Measurements from ENCODE around the gene TAF1A. TPM values are rescaled to one million over a fixed set of nuclear protein-coding genes. Genes with fewer than 3 reads are reported as not detected.
"Not testable (repeated sequence)": the region's sequence is repeated elsewhere in the genome, so short reads cannot be mapped to it uniquely, and the experiment has no call there.

The TAF1A gene
- total RNA-seq, 2 experiments from 2014 or later, result 10.5 to 11.8 TPM

DNA sequence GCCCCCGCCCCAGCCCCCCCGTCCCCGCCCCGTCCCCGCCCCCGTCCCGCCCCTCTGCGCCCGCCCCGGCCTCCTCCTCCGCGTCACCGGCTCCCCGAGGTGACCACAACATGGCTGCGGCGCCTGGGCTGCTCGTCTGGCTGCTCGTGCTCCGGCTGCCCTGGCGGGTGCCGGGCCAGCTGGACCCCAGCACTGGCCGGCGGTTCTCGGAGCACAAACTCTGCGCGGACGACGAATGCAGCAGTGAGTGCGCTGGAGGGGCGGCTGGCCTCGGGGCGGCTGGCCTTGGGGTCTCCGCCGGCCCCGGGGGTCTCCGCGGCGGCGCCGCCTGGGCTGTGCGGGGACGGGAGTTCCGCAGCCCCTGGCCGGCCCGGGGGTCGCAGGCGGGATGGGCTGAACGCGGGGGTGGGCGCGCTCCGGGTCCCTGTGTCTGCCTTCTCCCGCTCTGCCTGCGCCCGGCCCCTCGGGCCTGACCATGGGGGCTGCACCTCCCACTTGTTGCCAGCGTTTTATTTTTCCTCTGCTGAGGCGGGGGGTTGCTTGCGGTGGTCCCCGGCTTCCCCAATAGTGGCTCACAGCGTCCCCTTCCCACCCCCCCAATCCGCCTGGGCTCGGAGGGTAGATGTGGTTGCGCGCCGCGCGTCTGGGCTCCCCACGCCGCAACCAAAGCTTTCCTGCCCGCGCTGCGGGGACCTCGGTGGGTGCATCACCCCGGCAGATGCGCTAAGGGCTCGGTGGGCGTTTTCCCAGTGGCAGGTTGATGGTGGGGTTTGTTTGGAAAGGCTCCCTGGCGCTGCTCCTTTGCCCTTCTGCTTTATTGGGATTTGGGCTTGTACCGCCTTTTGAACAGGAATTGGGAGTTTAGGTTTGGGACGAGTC is 28.5 kb upstream of the TAF1A start, which contains the start of gene MIA3:
Gene MIA3 (plus strand): TSS at position 97 of the 879 bp plus-strand sequence. CDS start 14 bp downstream, at position 111.
- CTCF ChIA-PET, result interaction anchor here (1.0 to 1.1 kb wide), 2 partner anchors 9 to 16 kb away, joined by 3 to 6 read pairs; no protein-coding TSS in a partner anchor
- peak; percentile 63 for ATAC-seq
- peak; percentile 88 for DNase-seq
- peaks cover 11% of the 10 kb centered on the region for H3K36me3 Mint-ChIP-seq
- H3K27me3 Mint-ChIP-seq, result peaks cover 20% of the 10 kb centered on the region
- peaks cover 35% of the 10 kb centered on the region for H3K4me1 Mint-ChIP-seq
- peak within 1 kb of the TSS; percentile 78 for H3K4me3 Mint-ChIP-seq
- peak within 1 kb of the TSS; percentile 85 for H3K27ac Mint-ChIP-seq
- H3K9me3 Mint-ChIP-seq (ENCODE audit: low read depth), result no peaks in the 10 kb centered on the region

DNA sequence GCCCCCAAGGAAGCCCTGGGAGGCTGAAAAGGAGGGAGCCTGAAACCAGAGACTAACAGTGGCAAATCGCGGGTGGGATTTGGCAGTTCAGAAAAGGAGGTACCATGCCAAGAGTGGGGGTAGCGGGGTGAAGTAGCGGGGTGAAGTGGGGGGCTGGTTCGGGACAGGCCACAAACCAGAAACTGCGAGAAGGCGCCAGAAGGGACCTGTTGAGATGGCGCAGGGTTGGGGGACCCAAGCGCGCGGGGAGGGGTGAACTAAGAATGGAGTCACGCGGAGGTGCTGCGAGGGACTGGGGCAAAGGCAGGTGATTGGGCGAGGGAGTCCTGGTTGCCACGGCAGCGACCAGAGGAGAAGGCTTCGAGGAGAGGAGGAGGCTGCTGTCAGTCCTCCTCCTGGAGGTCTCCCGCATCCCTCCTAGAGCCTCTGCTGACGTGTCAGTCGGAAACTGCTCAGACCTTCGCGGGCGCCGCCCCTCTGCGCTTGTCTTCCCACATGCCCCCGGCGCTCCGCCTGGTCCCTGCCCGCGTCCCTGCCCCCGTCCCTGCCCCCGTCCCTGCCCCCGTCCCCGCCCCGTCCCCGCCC is 27.7 kb upstream of the TAF1A start:
- Mint-ChIP-seq H3K27me3 (peaks cover 28% of the 10 kb centered on the region), H3K4me3 (peak overlapping the region; percentile 78), H3K4me1 (peaks cover 32% of the 10 kb centered on the region), H3K9me3 (ENCODE audit: low read depth) (no peaks in the 10 kb centered on the region), H3K27ac (peak overlapping the region; percentile 85), H3K36me3 (peaks cover 5% of the 10 kb centered on the region)
- CTCF ChIA-PET, result interaction anchor here (0.9 to 1.3 kb wide), 3 partner anchors 10 to 153 kb away, joined by 3 read pairs; no protein-coding TSS in a partner anchor
- peak; percentile 96 for DNase-seq
- ATAC-seq, result peak; percentile 97

DNA sequence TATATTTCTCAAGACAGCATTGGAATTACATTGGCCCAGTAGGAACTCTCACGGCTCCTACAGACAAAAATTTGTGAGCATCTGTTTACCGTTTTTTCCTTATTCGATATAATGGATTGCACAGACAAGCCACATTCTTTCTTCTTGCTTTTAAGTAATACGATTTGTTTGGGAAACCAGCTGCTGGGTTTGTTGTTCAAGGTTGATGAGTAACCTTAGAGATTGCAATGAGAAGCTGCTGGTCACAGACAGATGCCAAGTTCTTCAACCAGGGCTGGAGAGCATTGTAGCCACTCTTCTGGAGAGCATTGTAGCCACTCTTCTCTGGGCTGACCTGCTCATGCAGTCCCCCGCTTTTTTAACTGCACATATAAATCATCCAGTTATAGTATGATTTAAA is 26.8 kb upstream of the TAF1A start:
- CTCF ChIA-PET, result interaction anchor here (0.9 to 1.3 kb wide), 2 partner anchors 18 to 152 kb away, joined by 3 read pairs; no protein-coding TSS in a partner anchor
- Mint-ChIP-seq H3K27ac (peak overlapping the region; percentile 20), H3K27me3 (peaks cover 29% of the 10 kb centered on the region), H3K4me3 (peak overlapping the region; percentile 15), H3K4me1 (peaks cover 32% of the 10 kb centered on the region), H3K9me3 (ENCODE audit: low read depth) (no peaks in the 10 kb centered on the region), H3K36me3 (peaks cover 5% of the 10 kb centered on the region)
- no peak for DNase-seq
- no peak for ATAC-seq

DNA sequence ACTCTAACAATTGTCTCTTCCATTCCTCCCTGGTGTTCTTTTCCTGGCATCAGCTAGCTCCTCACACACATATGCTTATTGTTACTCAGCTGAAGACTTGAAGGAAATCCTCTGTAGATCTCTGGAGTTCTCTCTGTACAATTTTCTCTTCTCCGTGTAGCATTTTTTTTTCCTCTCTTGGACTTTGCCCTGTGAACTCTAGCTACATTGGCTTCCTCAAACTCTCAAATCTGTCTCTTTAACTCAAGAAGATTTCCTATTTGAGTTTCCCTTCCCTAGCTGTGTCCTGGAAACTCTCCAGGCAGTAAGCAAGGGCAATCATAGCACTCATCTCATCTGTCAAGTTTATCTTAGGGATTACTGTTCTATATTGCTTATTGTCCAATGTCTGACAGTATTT is 23.9 kb upstream of the TAF1A start:
- no peak overlapping the region for H3K4me3 Mint-ChIP-seq
- DNase-seq (no peak), ATAC-seq (no peak)
- CTCF ChIA-PET, result interaction anchor here (0.6 kb wide), 1 partner anchor 14 kb away, joined by 3 read pairs; no protein-coding TSS in a partner anchor
- H3K27ac Mint-ChIP-seq, result no peak overlapping the region
- peaks cover 40% of the 10 kb centered on the region for H3K27me3 Mint-ChIP-seq
- no peaks in the 10 kb centered on the region for H3K9me3 Mint-ChIP-seq (ENCODE audit: low read depth)
- H3K4me1 Mint-ChIP-seq, result peaks cover 7% of the 10 kb centered on the region
- peaks cover 1% of the 10 kb centered on the region for H3K36me3 Mint-ChIP-seq

DNA sequence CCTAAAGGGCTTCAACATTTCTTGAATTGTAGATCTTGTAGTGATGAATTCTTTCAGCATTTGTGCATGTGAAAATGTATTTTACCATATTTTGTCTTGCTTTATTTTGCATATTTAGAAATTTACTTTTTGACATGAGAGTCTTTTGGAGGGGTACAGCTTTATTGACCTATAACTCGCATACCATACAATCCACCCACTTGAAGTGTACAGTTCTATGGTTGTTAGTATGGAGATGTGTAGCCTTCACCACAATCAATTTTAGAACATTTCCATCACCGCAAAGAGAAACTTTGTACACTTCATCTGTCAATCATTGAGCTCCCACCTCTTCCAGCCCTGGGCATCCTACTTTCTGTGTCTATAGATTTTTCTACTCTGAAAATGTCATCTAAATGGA is 21.0 kb upstream of the TAF1A start:
- Mint-ChIP-seq H3K27me3 (peaks cover 36% of the 10 kb centered on the region), H3K4me3 (no peak overlapping the region), H3K4me1 (no peaks in the 10 kb centered on the region), H3K36me3 (peaks cover 1% of the 10 kb centered on the region), H3K27ac (no peak overlapping the region), H3K9me3 (ENCODE audit: low read depth) (no peaks in the 10 kb centered on the region)
- ATAC-seq, result no peak
- DNase-seq, result no peak
- CTCF ChIA-PET, result interaction anchor here (2.3 kb wide), 1 partner anchor 23 kb away, joined by 5 read pairs; no protein-coding TSS in a partner anchor

DNA sequence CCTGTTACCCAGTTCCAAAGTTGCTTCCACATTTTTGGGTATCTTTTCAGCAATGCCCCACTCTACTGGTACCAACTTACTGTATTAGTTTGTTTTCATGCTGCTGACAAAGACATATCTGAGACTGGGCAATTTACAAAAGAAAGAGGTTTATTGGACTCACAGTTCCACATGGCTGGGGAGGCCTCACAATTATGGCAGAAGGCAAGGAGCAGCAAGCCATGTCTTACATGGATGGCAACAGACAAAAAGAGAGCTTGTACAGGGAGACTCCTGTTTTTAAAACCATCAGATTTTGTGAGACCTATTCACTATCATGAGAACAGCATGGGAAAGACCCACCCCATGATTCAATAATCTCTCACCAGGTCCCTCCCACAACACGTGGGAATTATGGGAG is 19.4 kb upstream of the TAF1A start:
- ATAC-seq; H3K36me3 Mint-ChIP-seq; H3K9me3 Mint-ChIP-seq (ENCODE audit: low read depth); CTCF ChIA-PET; H3K4me3 Mint-ChIP-seq; H3K27ac Mint-ChIP-seq; H3K4me1 Mint-ChIP-seq; DNase-seq: not testable (repeated sequence)
- H3K27me3 Mint-ChIP-seq, result peaks cover 30% of the 10 kb centered on the region

DNA sequence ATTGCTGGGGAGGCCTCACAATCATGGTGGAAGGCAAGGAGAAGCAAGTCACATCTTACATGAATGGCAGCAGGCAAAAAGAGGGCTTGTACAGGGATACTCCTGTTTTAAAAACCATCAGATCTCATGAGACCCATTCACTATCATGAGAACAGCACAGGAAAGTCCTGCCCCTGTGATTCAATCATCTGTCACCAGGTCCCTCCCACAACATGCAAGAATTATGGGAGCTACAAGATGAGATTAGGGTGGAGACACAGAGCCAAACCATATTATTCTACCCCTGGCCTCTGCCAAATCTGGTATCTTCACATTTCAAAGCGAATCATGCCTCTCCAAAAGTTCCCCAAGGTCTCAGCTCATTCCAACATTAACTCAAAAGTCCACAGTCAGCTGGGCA is 17.0 kb upstream of the TAF1A start:
- H3K9me3 Mint-ChIP-seq (ENCODE audit: low read depth), result no peaks in the 10 kb centered on the region
- no peak overlapping the region for H3K4me3 Mint-ChIP-seq
- CTCF ChIA-PET, result interaction anchor here (0.7 kb wide), 1 partner anchor 142 kb away, joined by 3 read pairs; no protein-coding TSS in a partner anchor
- no peak for ATAC-seq
- DNase-seq, result no peak
- no peak overlapping the region for H3K27ac Mint-ChIP-seq
- peaks cover 1% of the 10 kb centered on the region for H3K36me3 Mint-ChIP-seq
- H3K4me1 Mint-ChIP-seq, result no peaks in the 10 kb centered on the region
- H3K27me3 Mint-ChIP-seq, result peaks cover 16% of the 10 kb centered on the region

DNA sequence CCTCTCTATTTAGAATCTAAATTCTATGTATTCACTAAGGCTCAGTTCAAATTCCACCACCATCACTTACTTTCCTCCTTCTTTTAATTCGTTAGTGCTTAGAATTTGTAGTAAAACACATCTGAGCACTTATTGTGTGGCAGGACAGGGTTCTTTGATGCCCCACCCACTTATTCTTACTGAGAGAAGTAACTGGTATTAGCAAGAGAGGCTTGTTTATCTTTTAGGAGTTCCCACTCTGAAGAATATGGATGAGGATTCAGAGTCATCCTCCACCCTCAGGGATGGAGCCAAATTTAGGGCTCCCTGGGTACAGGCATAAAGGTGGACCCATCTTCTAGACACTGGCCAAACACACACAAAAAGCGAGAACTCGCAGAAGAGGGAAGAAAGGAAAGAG is 11.5 kb upstream of the TAF1A start:
- H3K4me1 Mint-ChIP-seq, result no peaks in the 10 kb centered on the region
- ATAC-seq, result no peak
- peaks cover 4% of the 10 kb centered on the region for H3K27me3 Mint-ChIP-seq

DNA sequence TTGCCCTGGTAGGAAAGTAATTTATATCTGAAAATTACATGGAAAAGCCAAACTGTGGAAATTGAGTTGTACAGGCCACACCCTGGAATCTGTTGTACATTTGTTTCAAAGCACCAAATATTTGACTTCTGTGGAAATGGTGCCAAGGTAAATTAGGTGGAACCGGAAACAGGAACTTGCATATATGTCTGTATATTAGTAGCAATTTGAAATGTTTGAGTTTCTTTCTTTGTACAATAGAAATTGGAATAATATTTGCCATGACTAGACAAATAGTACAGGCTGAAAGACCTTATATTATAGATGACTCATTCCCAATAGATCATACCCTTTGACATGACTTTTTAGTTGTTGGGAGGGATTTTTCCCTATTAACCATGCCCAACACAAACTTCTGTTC is 10.5 kb upstream of the TAF1A start:
- ATAC-seq (no peak), DNase-seq (no peak)
- Mint-ChIP-seq H3K9me3 (ENCODE audit: low read depth) (no peaks in the 10 kb centered on the region), H3K36me3 (no peaks in the 10 kb centered on the region), H3K27ac (no peak overlapping the region), H3K4me3 (no peak overlapping the region), H3K4me1 (no peaks in the 10 kb centered on the region), H3K27me3 (peaks cover 4% of the 10 kb centered on the region)
- CTCF ChIA-PET, result interaction anchor here (1.0 kb wide), 1 partner anchor 34 kb away, joined by 3 read pairs; no protein-coding TSS in a partner anchor

More for the DNA sequence above, 11.5 kb upstream of the TAF1A start:
- H3K36me3 Mint-ChIP-seq, result no peaks in the 10 kb centered on the region
- no peaks in the 10 kb centered on the region for H3K9me3 Mint-ChIP-seq (ENCODE audit: low read depth)
- no peak overlapping the region for H3K27ac Mint-ChIP-seq
- no peak for DNase-seq
- no peak overlapping the region for H3K4me3 Mint-ChIP-seq
- CTCF ChIA-PET, result no interaction called here

DNA sequence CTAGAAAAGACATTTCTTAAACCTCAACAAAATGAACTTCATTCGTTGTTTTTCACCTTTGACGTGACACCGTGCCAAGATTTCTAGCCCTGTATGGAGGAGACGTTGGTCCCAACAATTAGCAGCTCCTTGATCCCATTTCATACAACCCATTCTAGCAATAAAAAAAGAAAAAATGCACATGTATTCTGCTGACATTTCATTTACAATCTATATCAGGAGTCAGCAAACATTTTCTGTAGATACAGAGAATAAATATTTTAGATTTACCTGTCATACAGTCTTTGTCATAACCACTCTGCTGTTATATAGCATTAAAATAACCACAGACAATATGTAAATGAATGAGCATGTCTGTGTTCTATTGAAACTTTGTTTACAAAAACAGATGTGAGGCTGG is 7.0 kb upstream of the TAF1A start:
- H3K27me3 Mint-ChIP-seq, result no peaks in the 10 kb centered on the region
- DNase-seq (no peak), ATAC-seq (no peak)
- no peak overlapping the region for H3K4me3 Mint-ChIP-seq
- H3K9me3 Mint-ChIP-seq (ENCODE audit: low read depth), result no peaks in the 10 kb centered on the region
- H3K36me3 Mint-ChIP-seq, result no peaks in the 10 kb centered on the region
- H3K4me1 Mint-ChIP-seq, result no peaks in the 10 kb centered on the region
- no peak overlapping the region for H3K27ac Mint-ChIP-seq
- CTCF ChIA-PET, result no interaction called here

DNA sequence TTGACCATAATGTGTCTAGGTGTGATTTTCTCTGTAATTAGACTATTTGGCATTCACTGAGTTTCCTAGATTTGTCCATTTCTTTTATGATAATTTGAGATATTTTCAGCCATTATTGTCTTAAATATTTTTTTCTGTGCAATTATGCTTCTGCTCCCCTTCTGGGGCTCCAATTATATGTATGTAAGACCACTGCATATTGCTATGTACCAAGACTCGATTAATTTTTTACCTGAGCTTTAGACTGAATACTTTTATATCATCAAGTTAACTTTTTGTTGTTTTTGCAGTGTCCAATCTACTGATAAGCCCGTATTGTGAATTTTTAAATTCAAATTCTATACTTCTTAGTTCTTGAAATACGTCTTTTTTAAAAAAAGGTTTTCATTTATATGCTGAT is 5.1 kb upstream of the TAF1A start:
- ATAC-seq (no peak), DNase-seq (no peak)
- H3K4me3 Mint-ChIP-seq, result no peak overlapping the region
- H3K36me3 Mint-ChIP-seq, result no peaks in the 10 kb centered on the region
- H3K27ac Mint-ChIP-seq, result no peak overlapping the region
- no peaks in the 10 kb centered on the region for H3K27me3 Mint-ChIP-seq
- CTCF ChIA-PET, result interaction anchor here (1.3 kb wide), 1 partner anchor 11 kb away, joined by 4 read pairs; no protein-coding TSS in a partner anchor
- H3K4me1 Mint-ChIP-seq, result peaks cover 9% of the 10 kb centered on the region
- no peaks in the 10 kb centered on the region for H3K9me3 Mint-ChIP-seq (ENCODE audit: low read depth)

DNA sequence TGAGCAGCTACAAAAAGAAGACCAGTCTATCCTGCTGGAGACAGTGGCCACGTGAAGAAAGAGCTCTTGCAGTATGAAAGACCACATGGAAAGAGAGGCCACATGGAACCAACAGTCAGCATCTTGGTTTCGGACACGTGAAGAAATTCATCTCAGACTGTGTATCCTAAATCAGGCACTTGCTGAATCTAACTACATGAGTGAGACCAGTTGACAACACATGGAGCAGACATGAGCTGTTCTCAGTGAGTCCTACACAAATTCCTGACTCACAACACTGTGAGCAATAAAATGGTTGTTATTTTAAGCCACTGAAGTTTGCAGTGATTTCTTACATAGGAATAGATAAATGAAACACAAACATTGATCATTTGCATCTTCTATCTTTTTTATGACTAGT is 2.4 kb upstream of the TAF1A start:
- Mint-ChIP-seq H3K27me3 (no peaks in the 10 kb centered on the region), H3K27ac (no peak overlapping the region), H3K36me3 (peaks cover 13% of the 10 kb centered on the region), H3K9me3 (ENCODE audit: low read depth) (no peaks in the 10 kb centered on the region), H3K4me3 (no peak overlapping the region), H3K4me1 (peaks cover 30% of the 10 kb centered on the region)
- DNase-seq, result no peak
- ATAC-seq, result no peak
- CTCF ChIA-PET, result interaction anchor here (1.8 kb wide), 1 partner anchor 42 kb away, joined by 6 read pairs; no protein-coding TSS in a partner anchor

DNA sequence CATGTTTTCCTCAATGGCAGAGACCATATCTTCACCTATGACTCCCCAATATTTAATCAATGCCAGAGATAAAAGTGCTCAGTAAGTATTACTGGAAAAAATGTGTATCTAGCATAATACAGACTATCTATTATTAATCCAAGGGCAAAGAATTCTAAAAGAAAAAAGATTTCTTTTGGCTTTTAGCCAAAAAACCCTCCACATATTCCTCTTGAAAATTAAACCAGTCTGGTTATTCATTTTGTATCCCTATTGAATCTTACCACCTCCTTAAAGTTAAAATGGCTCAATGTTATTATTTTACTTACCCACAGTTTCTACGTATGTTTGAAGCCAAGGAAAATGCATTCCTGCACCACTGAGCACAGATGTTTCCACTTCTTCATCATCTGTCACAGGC is 1.6 kb downstream of the TAF1A start:
- Mint-ChIP-seq H3K27ac (no peak overlapping the region), H3K27me3 (no peaks in the 10 kb centered on the region), H3K4me3 (peak overlapping the region; percentile 30), H3K4me1 (peaks cover 44% of the 10 kb centered on the region), H3K36me3 (peaks cover 29% of the 10 kb centered on the region), H3K9me3 (ENCODE audit: low read depth) (no peaks in the 10 kb centered on the region)
- CTCF ChIA-PET, result no interaction called here
- ATAC-seq (no peak), DNase-seq (no peak)
